ENCODE results near the gene GMDS. TPM values are rescaled to one million over a fixed set of nuclear protein-coding genes. Genes with fewer than 3 reads are reported as not detected.

GMDS gene
- total RNA-seq, 1 experiment from 2014 or later: 27.6 TPM

DNA sequence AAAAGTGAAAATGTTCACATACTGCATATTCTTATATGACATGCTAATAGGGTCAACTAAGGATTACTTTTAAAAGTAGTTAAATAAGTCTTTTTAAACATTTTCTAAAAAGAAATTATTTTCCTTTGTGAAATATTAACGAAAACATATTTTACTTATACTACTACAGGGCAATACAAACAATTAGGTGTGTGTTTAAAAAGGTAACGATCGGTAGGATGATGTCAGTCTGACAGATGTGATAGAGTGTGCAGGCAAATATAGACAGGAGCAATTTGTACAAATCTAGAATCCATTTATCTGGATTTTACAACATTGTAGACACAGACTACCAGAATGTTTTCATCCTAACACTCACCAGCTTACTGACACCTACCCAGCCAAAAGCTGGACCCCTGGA is 378.2 kb downstream of the GMDS start:
- WGBS (ENCODE audit: extremely low coverage, insufficient read length, low lambda C conversion rate): no CpG with 5 or more reads among the region's 3 CpGs
- Histone ChIP-seq H4K20me1 (ENCODE audit: control insufficient read depth, insufficient read depth, insufficient read length) (no peaks in the 10 kb centered on the region), H3K9me3 (ENCODE audit: control insufficient read depth, low read depth, low read length) (no peaks in the 10 kb centered on the region), H2BK20ac (ENCODE audit: low read depth, low read length, poor library complexity, severe bottlenecking) (no peak overlapping the region), H3K79me1 (ENCODE audit: insufficient read depth, low read depth, low read length, poor library complexity, severe bottlenecking) (no peaks in the 10 kb centered on the region), H2BK15ac (ENCODE audit: low read depth, low read length) (no peak overlapping the region), H3K4me2 (ENCODE audit: insufficient read depth, insufficient read length, low read length) (no peak overlapping the region), H2BK120ac (ENCODE audit: low read depth, low read length, poor library complexity, severe bottlenecking) (no peak overlapping the region), H2BK5ac (ENCODE audit: insufficient read length, low read length) (no peak overlapping the region), H3K56ac (ENCODE audit: insufficient read length, low read depth, low read length) (no peak overlapping the region), H3K23ac (ENCODE audit: insufficient read length, low read depth, low read length) (no peak overlapping the region), H3K4ac (ENCODE audit: low read depth, low read length) (no peak overlapping the region), H3K27me3 (ENCODE audit: insufficient read depth, low read length) (no peaks in the 10 kb centered on the region), H3K18ac (ENCODE audit: insufficient read length, low read depth, low read length) (no peak overlapping the region), H3K27ac (ENCODE audit: insufficient read length, low read depth, low read length) (no peak overlapping the region), H3K4me1 (ENCODE audit: insufficient read depth, low read length) (peaks cover 13% of the 10 kb centered on the region), H2BK12ac (ENCODE audit: insufficient read length, low read depth, low read length) (no peak overlapping the region), H3K79me2 (ENCODE audit: insufficient read depth, low read length) (no peaks in the 10 kb centered on the region), H4K8ac (replicated peaks; ENCODE audit: insufficient read length, low read depth, low read length) (no peak overlapping the region), H3K9ac (ENCODE audit: extremely low read depth, insufficient read length, low read length) (no peak overlapping the region), H2AFZ (ENCODE audit: low read length) (no peak overlapping the region), H3K23me2 (ENCODE audit: insufficient read length, low read depth, low read length, poor library complexity, severe bottlenecking) (no peaks in the 10 kb centered on the region), H3T11ph (ENCODE audit: low read length) (no peak overlapping the region), H4K5ac (ENCODE audit: insufficient read length, low read depth, low read length) (no peak overlapping the region), H3K14ac (ENCODE audit: insufficient read depth, low read length) (no peak overlapping the region), H2AK5ac (ENCODE audit: insufficient read length, low read length) (no peak overlapping the region), H4K91ac (ENCODE audit: insufficient read length, low read depth, low read length) (no peak overlapping the region)
- TF ChIP-seq, protein P1, sequence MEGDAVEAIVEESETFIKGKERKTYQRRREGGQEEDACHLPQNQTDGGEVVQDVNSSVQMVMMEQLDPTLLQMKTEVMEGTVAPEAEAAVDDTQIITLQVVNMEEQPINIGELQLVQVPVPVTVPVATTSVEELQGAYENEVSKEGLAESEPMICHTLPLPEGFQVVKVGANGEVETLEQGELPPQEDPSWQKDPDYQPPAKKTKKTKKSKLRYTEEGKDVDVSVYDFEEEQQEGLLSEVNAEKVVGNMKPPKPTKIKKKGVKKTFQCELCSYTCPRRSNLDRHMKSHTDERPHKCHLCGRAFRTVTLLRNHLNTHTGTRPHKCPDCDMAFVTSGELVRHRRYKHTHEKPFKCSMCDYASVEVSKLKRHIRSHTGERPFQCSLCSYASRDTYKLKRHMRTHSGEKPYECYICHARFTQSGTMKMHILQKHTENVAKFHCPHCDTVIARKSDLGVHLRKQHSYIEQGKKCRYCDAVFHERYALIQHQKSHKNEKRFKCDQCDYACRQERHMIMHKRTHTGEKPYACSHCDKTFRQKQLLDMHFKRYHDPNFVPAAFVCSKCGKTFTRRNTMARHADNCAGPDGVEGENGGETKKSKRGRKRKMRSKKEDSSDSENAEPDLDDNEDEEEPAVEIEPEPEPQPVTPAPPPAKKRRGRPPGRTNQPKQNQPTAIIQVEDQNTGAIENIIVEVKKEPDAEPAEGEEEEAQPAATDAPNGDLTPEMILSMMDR (conservative IDR thresholded peaks at IDR 0.05): no peak
- Mint-ChIP-seq H3K27me3 (ENCODE audit: low read depth) (no peaks in the 10 kb centered on the region), H3K4me1 (peaks cover 51 to 54% of the 10 kb centered on the region in 2 experiments), H3K4me3 (no peak overlapping the region), H3K9me3 (no peaks in the 10 kb centered on the region), H3K36me3 (ENCODE audit: insufficient read depth in 1 of 3, low read depth in 3 of 3) (no peaks in the 10 kb centered on the region), H3K27ac (no peak overlapping the region)
- no peak for DNase-seq
